K562 (cell line): ENCODE measurements around the gene PAFAH1B1. TPM values are rescaled to one million over a fixed set of nuclear protein-coding genes. Genes with fewer than 3 reads are reported as not detected.

Experiments
- CTBP1 ChIP-seq: fragments of 450-650 bp; IDR thresholded peaks from 2 replicates; pipeline ENCODE4 v1.6.1; 2016; ENCODE audit warnings: borderline replicate concordance
- ETS2 ChIP-seq: IDR thresholded peaks from 2 replicates; pipeline ENCODE4 v1.6.1; 2016; ENCODE audit warnings: borderline replicate concordance, missing genetic modification characterization, mild to moderate bottlenecking, moderate library complexity, missing compliant biosample characterization; ENCODE audit not compliant: poor library complexity, severe bottlenecking
- KAT7 ChIP-seq: sonication (generic); formaldehyde crosslinking; IDR thresholded peaks from 2 replicates; pipeline ENCODE4 v1.8.0; 2022; ENCODE audit warnings: missing genetic modification reagents, mild to moderate bottlenecking, borderline replicate concordance
- RB1 ChIP-seq: fragments of 450-650 bp; IDR thresholded peaks from 2 replicates; pipeline ENCODE4 v1.6.1; 2017; ENCODE audit warnings: low read depth, mild to moderate bottlenecking
- RBBP5 ChIP-seq: fragments of 200-600 bp; sonication (generic); IDR thresholded peaks from 2 replicates; pipeline ENCODE4 v1.6.1; 2012; ENCODE audit warnings: borderline replicate concordance, mild to moderate bottlenecking, low read length, control low read depth, inconsistent platforms; ENCODE audit not compliant: insufficient read depth, poor library complexity, severe bottlenecking
- SIN3A ChIP-seq, 2 experiments: fragments of 150-350 bp in 1 of 2; IDR thresholded peaks; 2 replicates each; pipeline ENCODE4 v1.6.1; 2011 to 2016; ENCODE audit warnings: borderline replicate concordance in 2 of 2, low read depth in 2 of 2, low read length in 2 of 2, mild to moderate bottlenecking in 2 of 2, moderate library complexity in 2 of 2; ENCODE audit not compliant: control insufficient read depth in 1 of 2
- TAF9B ChIP-seq: fragments of 450-650 bp; IDR thresholded peaks from 2 replicates; pipeline ENCODE4 v1.6.1; 2018; ENCODE audit warnings: mild to moderate bottlenecking; ENCODE audit not compliant: partially characterized antibody
- polyA plus RNA-seq, 8 experiments: library from polyadenylated mRNA; depleted of rRNA in 4 of 8; stranded (reverse) in 5 of 8; unstranded in 3 of 8; fragments of >200 nt; fragmentation: Nextera tagmentation in 2 of 8; fragmentation: Illumina TruSeq in 1 of 8; extraction: Ambion mirVana in 2 of 8; extraction: Trizol in 1 of 8; gene quantifications; 2 replicates each; pipeline versions ENCODE4 v1.2.1 to v1.2.3, GENCODE V29; 2011 to 2014; ENCODE audit warnings: inconsistent platforms in 1 of 8, missing spikeins in 1 of 8
- total RNA-seq, 7 experiments: library from RNA; depleted of rRNA in 6 of 7; stranded (reverse); fragments of >200 nt in 6 of 7; fragmentation: Illumina TruSeq in 2 of 7; extraction: Trizol in 2 of 7; gene quantifications; 2 replicates each; pipeline versions ENCODE4 v1.2.1 to v1.2.3, GENCODE V29; 2011 to 2021; ENCODE audit warnings: low replicate concordance in 1 of 7
- TF ChIP-seq, protein P1 (sequence below), 2 experiments: IDR thresholded peaks; 2 replicates each; pipeline ENCODE4 v1.6.1; 2011; ENCODE audit warnings: borderline replicate concordance in 1 of 2, control low read depth in 1 of 2, low read depth in 1 of 2, low read length in 1 of 2, mild to moderate bottlenecking in 1 of 2, mixed read lengths in 1 of 2, moderate library complexity in 1 of 2; ENCODE audit not compliant: insufficient read depth in 1 of 2, insufficient read length in 1 of 2, poor library complexity in 1 of 2, severe bottlenecking in 1 of 2; ENCODE audit errors: extremely low read depth in 1 of 2
- TF ChIP-seq, protein P2 (sequence below): fragments of 450-650 bp; IDR thresholded peaks from 2 replicates; pipeline ENCODE4 v1.6.1; 2016; ENCODE audit warnings: mild to moderate bottlenecking, moderate library complexity

PAFAH1B1 gene
- total and polyA plus RNA-seq, 9 of the 15 experiments (the other 6 are each of a cell fraction or from before 2014, with no cell fraction given): 23.3 to 66.4 (median 40.2) TPM

DNA sequence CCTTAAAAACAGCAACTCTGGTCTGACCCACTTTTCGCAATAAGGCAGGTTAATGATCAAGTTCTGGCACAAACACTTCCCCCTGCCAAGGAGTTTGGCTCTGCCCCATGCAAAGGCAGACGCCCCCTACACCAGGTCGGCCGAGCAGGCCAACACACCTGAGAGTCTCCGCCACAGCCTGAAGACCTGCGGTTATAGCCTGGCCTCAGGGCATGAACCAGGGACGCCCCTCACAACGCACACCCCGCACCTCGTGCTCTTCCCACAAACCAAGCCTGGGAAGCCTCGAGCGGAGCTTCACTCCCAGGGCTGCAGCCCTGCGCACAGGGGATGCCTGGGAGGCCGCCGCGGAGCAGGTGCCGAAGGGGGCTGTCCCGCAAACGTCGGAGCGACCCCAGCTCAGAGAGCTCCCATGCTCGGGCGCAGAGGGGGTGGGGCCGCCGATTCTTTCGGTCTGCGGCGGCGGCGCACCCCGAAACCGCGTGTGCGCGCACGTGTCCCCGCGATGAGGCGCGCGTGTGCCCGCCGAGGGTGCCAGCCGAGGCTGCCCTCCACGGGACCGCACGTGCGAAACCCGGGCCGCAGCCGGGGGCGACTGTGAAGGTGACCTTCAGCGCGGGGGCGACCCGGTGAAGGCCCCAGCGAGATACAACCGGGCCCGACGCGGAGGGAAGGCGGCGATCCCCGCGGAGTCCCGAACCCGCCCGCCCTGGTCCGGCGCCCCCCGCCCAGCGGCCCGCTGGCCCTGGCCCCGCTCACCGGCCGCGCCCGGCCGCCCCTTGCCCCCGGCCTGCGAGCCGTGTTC lies 117.6 kb downstream of the PAFAH1B1 start (continued):
- TF ChIP-seq RBBP5 (peak; percentile 37), SIN3A (IDR thresholded peaks at IDR 0.05; ENCODE audit: borderline replicate concordance in 2 of 2, control insufficient read depth in 1 of 2, low read depth in 2 of 2, low read length in 2 of 2) (peak; percentile 12 to 32; a peak in 1 of 4 replicates), ETS2 (tag) (no peak), RB1 (0 out of 2 replicates have a peak, but pooled peaks have one; percentile 7), KAT7 (0 out of 2 replicates have a peak, but pooled peaks have one; percentile 72), TAF9B (no peak), CTBP1 (no peak)
- TF ChIP-seq, protein P1, sequence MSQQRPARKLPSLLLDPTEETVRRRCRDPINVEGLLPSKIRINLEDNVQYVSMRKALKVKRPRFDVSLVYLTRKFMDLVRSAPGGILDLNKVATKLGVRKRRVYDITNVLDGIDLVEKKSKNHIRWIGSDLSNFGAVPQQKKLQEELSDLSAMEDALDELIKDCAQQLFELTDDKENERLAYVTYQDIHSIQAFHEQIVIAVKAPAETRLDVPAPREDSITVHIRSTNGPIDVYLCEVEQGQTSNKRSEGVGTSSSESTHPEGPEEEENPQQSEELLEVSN (IDR thresholded peaks at IDR 0.05; ENCODE audit: borderline replicate concordance in 1 of 2, extremely low read depth in 1 of 2, insufficient read depth in 1 of 2, insufficient read length in 1 of 2, low read depth in 1 of 2, low read length in 1 of 2, poor library complexity in 1 of 2, severe bottlenecking in 1 of 2): peak in 1 of 2 experiments; percentile 53
- TF ChIP-seq, protein P2, sequence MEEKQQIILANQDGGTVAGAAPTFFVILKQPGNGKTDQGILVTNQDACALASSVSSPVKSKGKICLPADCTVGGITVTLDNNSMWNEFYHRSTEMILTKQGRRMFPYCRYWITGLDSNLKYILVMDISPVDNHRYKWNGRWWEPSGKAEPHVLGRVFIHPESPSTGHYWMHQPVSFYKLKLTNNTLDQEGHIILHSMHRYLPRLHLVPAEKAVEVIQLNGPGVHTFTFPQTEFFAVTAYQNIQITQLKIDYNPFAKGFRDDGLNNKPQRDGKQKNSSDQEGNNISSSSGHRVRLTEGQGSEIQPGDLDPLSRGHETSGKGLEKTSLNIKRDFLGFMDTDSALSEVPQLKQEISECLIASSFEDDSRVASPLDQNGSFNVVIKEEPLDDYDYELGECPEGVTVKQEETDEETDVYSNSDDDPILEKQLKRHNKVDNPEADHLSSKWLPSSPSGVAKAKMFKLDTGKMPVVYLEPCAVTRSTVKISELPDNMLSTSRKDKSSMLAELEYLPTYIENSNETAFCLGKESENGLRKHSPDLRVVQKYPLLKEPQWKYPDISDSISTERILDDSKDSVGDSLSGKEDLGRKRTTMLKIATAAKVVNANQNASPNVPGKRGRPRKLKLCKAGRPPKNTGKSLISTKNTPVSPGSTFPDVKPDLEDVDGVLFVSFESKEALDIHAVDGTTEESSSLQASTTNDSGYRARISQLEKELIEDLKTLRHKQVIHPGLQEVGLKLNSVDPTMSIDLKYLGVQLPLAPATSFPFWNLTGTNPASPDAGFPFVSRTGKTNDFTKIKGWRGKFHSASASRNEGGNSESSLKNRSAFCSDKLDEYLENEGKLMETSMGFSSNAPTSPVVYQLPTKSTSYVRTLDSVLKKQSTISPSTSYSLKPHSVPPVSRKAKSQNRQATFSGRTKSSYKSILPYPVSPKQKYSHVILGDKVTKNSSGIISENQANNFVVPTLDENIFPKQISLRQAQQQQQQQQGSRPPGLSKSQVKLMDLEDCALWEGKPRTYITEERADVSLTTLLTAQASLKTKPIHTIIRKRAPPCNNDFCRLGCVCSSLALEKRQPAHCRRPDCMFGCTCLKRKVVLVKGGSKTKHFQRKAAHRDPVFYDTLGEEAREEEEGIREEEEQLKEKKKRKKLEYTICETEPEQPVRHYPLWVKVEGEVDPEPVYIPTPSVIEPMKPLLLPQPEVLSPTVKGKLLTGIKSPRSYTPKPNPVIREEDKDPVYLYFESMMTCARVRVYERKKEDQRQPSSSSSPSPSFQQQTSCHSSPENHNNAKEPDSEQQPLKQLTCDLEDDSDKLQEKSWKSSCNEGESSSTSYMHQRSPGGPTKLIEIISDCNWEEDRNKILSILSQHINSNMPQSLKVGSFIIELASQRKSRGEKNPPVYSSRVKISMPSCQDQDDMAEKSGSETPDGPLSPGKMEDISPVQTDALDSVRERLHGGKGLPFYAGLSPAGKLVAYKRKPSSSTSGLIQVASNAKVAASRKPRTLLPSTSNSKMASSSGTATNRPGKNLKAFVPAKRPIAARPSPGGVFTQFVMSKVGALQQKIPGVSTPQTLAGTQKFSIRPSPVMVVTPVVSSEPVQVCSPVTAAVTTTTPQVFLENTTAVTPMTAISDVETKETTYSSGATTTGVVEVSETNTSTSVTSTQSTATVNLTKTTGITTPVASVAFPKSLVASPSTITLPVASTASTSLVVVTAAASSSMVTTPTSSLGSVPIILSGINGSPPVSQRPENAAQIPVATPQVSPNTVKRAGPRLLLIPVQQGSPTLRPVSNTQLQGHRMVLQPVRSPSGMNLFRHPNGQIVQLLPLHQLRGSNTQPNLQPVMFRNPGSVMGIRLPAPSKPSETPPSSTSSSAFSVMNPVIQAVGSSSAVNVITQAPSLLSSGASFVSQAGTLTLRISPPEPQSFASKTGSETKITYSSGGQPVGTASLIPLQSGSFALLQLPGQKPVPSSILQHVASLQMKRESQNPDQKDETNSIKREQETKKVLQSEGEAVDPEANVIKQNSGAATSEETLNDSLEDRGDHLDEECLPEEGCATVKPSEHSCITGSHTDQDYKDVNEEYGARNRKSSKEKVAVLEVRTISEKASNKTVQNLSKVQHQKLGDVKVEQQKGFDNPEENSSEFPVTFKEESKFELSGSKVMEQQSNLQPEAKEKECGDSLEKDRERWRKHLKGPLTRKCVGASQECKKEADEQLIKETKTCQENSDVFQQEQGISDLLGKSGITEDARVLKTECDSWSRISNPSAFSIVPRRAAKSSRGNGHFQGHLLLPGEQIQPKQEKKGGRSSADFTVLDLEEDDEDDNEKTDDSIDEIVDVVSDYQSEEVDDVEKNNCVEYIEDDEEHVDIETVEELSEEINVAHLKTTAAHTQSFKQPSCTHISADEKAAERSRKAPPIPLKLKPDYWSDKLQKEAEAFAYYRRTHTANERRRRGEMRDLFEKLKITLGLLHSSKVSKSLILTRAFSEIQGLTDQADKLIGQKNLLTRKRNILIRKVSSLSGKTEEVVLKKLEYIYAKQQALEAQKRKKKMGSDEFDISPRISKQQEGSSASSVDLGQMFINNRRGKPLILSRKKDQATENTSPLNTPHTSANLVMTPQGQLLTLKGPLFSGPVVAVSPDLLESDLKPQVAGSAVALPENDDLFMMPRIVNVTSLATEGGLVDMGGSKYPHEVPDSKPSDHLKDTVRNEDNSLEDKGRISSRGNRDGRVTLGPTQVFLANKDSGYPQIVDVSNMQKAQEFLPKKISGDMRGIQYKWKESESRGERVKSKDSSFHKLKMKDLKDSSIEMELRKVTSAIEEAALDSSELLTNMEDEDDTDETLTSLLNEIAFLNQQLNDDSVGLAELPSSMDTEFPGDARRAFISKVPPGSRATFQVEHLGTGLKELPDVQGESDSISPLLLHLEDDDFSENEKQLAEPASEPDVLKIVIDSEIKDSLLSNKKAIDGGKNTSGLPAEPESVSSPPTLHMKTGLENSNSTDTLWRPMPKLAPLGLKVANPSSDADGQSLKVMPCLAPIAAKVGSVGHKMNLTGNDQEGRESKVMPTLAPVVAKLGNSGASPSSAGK: peak; percentile 66
